ENCODE data around the gene ZFC3H1. TPM values are rescaled to one million over a fixed set of nuclear protein-coding genes. Genes with fewer than 3 reads are reported as not detected.

The ZFC3H1 gene
- total RNA-seq, 1 experiment from 2014 or later: 37.1 TPM

DNA sequence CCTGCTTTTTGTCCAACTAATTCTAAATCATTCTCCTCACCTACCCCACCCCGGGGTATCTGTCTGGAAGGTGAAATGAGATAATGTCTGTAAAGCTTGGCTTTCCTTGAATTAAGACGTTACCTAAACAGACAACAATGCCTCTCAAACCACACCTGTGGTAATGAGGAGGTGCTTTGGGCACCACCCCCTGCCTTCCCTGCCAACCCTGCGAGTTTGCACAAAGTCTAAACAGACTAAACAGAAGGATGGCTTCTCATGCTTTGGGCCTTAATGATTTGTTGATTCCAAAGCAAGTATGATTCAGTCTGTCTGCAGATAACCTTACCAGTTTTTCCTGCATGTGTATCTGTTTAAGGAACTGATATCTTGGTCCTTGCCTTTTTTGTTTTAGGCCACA is 82.4 kb downstream of the ZFC3H1 start:
- intact Hi-C loops (cut with micrococcal nuclease): no loop called here
- ChIA-PET POLR2A (no interaction called here), CTCF (no interaction called here), RAD21 (ENCODE audit: low non-redundant PET in 1 of 2, low total read pairs in 2 of 2, uncharacterized antibody in 2 of 2, unreplicated experiment in 2 of 2) (no interaction called here)
- BruUV-seq (replicated peaks): no TSS peak
- no peak for DNase-seq (ENCODE audit: low read depth, low spot score)
- Histone ChIP-seq H2AFZ (ENCODE audit: low read depth, low read length, poor library complexity, severe bottlenecking) (no peak overlapping the region), H3K27me3 (ENCODE audit: insufficient read depth, low read length) (no peaks in the 10 kb centered on the region), H3K9me2 (ENCODE audit: insufficient read depth) (no peaks in the 10 kb centered on the region), H3K36me3 (ENCODE audit: control insufficient read depth in 1 of 2, insufficient read depth in 2 of 2, low read length in 2 of 2) (no peaks in the 10 kb centered on the region), H3K9me3 (ENCODE audit: control insufficient read depth in 1 of 2, insufficient read depth in 1 of 2, low read depth in 1 of 2, low read length in 2 of 2) (no peaks in the 10 kb centered on the region), H4K20me1 (ENCODE audit: insufficient read depth) (no peaks in the 10 kb centered on the region), H3K4me1 (ENCODE audit: control insufficient read depth in 1 of 2, insufficient read depth in 2 of 2, low read length in 2 of 2) (no peaks in the 10 kb centered on the region), H3K27ac (ENCODE audit: low read depth, low read length) (no peak overlapping the region), H3K79me2 (ENCODE audit: insufficient read depth, low read length) (no peaks in the 10 kb centered on the region), H3K4me3 (replicated peaks in 1 of 2; ENCODE audit: low read depth in 1 of 2, low read length in 2 of 2) (no peak overlapping the region), H3K4me2 (ENCODE audit: low read length) (no peak overlapping the region), H3K9ac (ENCODE audit: low read length) (no peak overlapping the region)
- ATAC-seq: no peak
- TF ChIP-seq RAD21 (IDR thresholded peaks at IDR 0.05; ENCODE audit: low read depth) (no peak), CEBPB (IDR thresholded peaks at IDR 0.05; ENCODE audit: low read depth) (no peak), ZFX (IDR thresholded peaks at IDR 0.05) (no peak), EGR1 (IDR thresholded peaks at IDR 0.05; ENCODE audit: low read depth) (no peak), EZH2phosphoT487 (IDR thresholded peaks at IDR 0.05; ENCODE audit: borderline replicate concordance) (no peak), EZH2 (IDR thresholded peaks at IDR 0.05) (no peak), REST (IDR thresholded peaks at IDR 0.05; ENCODE audit: low read depth) (no peak)

DNA sequence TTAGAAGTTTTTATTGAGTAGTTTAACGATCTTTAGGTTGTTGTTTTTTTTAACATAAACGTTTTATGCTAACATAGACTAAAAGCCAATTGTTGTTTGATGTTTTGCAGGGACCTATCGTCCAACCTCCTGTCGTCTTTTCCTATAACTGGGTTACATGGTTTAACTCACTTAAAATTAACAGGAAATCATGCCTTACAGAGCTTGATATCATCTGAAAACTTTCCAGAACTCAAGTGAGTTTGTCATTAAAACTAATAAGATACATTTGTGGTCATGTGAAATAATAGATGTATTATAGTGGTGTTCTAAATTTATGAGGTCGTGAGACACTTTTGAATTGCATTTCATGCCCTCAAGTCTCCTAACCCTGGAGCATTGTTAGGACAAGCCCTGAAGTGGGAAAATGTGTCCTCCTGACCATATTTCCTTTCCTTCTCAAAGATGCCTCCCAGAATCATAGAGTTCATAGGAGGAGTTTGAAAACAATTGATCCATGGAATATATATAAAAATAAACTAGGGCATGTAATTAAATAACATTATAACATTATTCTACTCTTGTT is 84.9 kb downstream of the ZFC3H1 start:
- RAD21 ChIA-PET (ENCODE audit: low non-redundant PET in 1 of 2, low total read pairs in 2 of 2, uncharacterized antibody in 2 of 2, unreplicated experiment in 2 of 2): no interaction called here
- no peaks in the 10 kb centered on the region for H3K36me3 ChIP-seq (ENCODE audit: control insufficient read depth in 1 of 2, insufficient read depth in 2 of 2, low read length in 2 of 2)
- ATAC-seq (no peak), DNase-seq (ENCODE audit: low read depth, low spot score) (no peak)
- POLR2A ChIA-PET: no interaction called here
- no peaks in the 10 kb centered on the region for H3K4me1 ChIP-seq (ENCODE audit: control insufficient read depth in 1 of 2, insufficient read depth in 2 of 2, low read length in 2 of 2)
- no peak overlapping the region for H3K9ac ChIP-seq (ENCODE audit: low read length)
- no peak for TF ChIP-seq FOSL1 (IDR thresholded peaks at IDR 0.05; ENCODE audit: low read depth)
- H4K20me1 ChIP-seq (ENCODE audit: insufficient read depth): no peaks in the 10 kb centered on the region
- H3K27me3 ChIP-seq (ENCODE audit: insufficient read depth, low read length): no peaks in the 10 kb centered on the region
- no peaks in the 10 kb centered on the region for H3K9me3 ChIP-seq (ENCODE audit: control insufficient read depth in 1 of 2, insufficient read depth in 1 of 2, low read depth in 1 of 2, low read length in 2 of 2)
- H3K4me2 ChIP-seq (ENCODE audit: low read length): no peak overlapping the region
- no peaks in the 10 kb centered on the region for H3K79me2 ChIP-seq (ENCODE audit: insufficient read depth, low read length)
- H2AFZ ChIP-seq (ENCODE audit: low read depth, low read length, poor library complexity, severe bottlenecking): no peak overlapping the region
- intact Hi-C loops (cut with micrococcal nuclease): no loop called here
- BruUV-seq (replicated peaks): no TSS peak
- H3K4me3 ChIP-seq (replicated peaks in 1 of 2; ENCODE audit: low read depth in 1 of 2, low read length in 2 of 2): no peak overlapping the region
- no peaks in the 10 kb centered on the region for H3K9me2 ChIP-seq (ENCODE audit: insufficient read depth)
- CTCF ChIA-PET: no interaction called here
- no peak overlapping the region for H3K27ac ChIP-seq (ENCODE audit: low read depth, low read length)

All from HCT116 (cell line).